HepG2 (cell line): ENCODE results near the gene ANKFY1. TPM values are rescaled to one million over a fixed set of nuclear protein-coding genes. Genes with fewer than 3 reads are reported as not detected.

ENCODE experiments used
- ATAC-seq: fragments of 200-7000 bp; cut with Tn5 transposase; 3 replicates; pipeline ENCODE4 v1.9.1; 2020; ENCODE audit warnings: mild to moderate bottlenecking, moderate library complexity
- BruUV-seq: library from RNA; stranded (reverse); fragments of 400-500 nt; replicated peaks from 2 replicates; lab custom pipeline; 2021; lab: Mats Ljungman, UMichigan
- CTCF ChIA-PET: fragments of 300-600 bp; formaldehyde crosslinking; extraction: SDS; loops from one replicate; lab custom pipeline; 2021; ENCODE audit warnings: low total read pairs, inconsistent platforms, low intra/inter-chr PET ratio; lab: Yijun Ruan, JAX
- POLR2A ChIA-PET: fragments of 350-600 bp; sonication (Branson Sonifier 250); formaldehyde crosslinking; loops from one replicate; lab custom pipeline; 2020; ENCODE audit warnings: antibody characterized with exemption, inconsistent platforms; lab: Yijun Ruan, JAX
- DNase-seq: peaks from one replicate; pipeline ENCODE4 v3.0.0-alpha.2; 2015; ENCODE audit warnings: low spot score
- FAIRE-seq: peaks from 3 replicates; lab custom pipeline; 2011; peaks lifted over from hg19 to GRCh38; lab: Jason Lieb, UNC
- H2AFZ ChIP-seq: one replicate; pipeline ENCODE4 v1.6.1; 2011; ENCODE audit warnings: low read length, inconsistent platforms
- H3K27ac ChIP-seq: fragments of 300-600 bp; 3 replicates; pipeline ENCODE4 v1.8.0; 2011; ENCODE audit warnings: mixed run types, mild to moderate bottlenecking, mixed read lengths, low read length, inconsistent platforms; ENCODE audit not compliant: insufficient read depth; ENCODE audit errors: extremely low read length
- H3K27me3 ChIP-seq, 2 experiments: fragments of 200-600 bp in 1 of 2; 2 replicates in 1 of 2; 3 replicates in 1 of 2; pipeline versions ENCODE4 v1.6.0 to v1.8.0; 2011; ENCODE audit warnings: low read length in 2 of 2, mild to moderate bottlenecking in 2 of 2, moderate library complexity in 2 of 2, inconsistent platforms in 1 of 2; ENCODE audit not compliant: insufficient read depth in 2 of 2, control insufficient read depth in 1 of 2
- H3K36me3 ChIP-seq, 2 experiments: fragments of 200-600 bp in 1 of 2; replicated peaks in 1 of 2; 2 replicates in 1 of 2; 3 replicates in 1 of 2; pipeline versions ENCODE4 v1.5.1 to v1.8.0; 2011; ENCODE audit warnings: low read length in 2 of 2, inconsistent platforms in 1 of 2; ENCODE audit not compliant: insufficient read depth in 2 of 2, control insufficient read depth in 1 of 2
- H3K4me1 ChIP-seq: 2 replicates; pipeline ENCODE4 v1.5.1; 2012; ENCODE audit warnings: low read length, inconsistent platforms; ENCODE audit not compliant: insufficient read depth
- H3K4me2 ChIP-seq: 2 replicates; pipeline ENCODE4 v1.6.0; 2011; ENCODE audit warnings: low read depth, low read length, inconsistent platforms
- H3K4me3 ChIP-seq, 3 experiments: fragments of 200-600 bp in 1 of 3; sonication (generic), shearing (Covaris generic) in 1 of 3; replicated peaks in 1 of 3; 2 replicates each; pipeline ENCODE4 v1.5.1; 2011 to 2016; ENCODE audit warnings: low read length in 3 of 3, inconsistent platforms in 2 of 3, low read depth in 2 of 3, mild to moderate bottlenecking in 2 of 3, control low read depth in 1 of 3, mixed read lengths in 1 of 3; ENCODE audit not compliant: insufficient read depth in 1 of 3
- H3K79me2 ChIP-seq: one replicate; pipeline ENCODE4 v1.6.1; 2011; ENCODE audit warnings: low read length, inconsistent platforms; ENCODE audit not compliant: insufficient read depth
- H3K9ac ChIP-seq: 2 replicates; pipeline ENCODE4 v1.6.0; 2011; ENCODE audit warnings: mild to moderate bottlenecking, low read depth, low read length, inconsistent platforms; ENCODE audit not compliant: insufficient read depth
- H3K9me3 ChIP-seq: 2 replicates; pipeline ENCODE4 v1.5.1; 2012; ENCODE audit warnings: mild to moderate bottlenecking, low read length
- H4K20me1 ChIP-seq: 2 replicates; pipeline ENCODE4 v1.6.0; 2011; ENCODE audit warnings: inconsistent platforms, mild to moderate bottlenecking, low read length, moderate library complexity; ENCODE audit not compliant: insufficient read depth
- GZF1 ChIP-seq: sonication (generic); formaldehyde crosslinking; IDR thresholded peaks from 2 replicates; pipeline ENCODE4 v1.5.1; 2020; ENCODE audit warnings: mild to moderate bottlenecking, missing genetic modification reagents
- SAFB2 ChIP-seq: sonication (generic); formaldehyde crosslinking; IDR thresholded peaks from 2 replicates; pipeline ENCODE4 v1.5.1; 2020; ENCODE audit warnings: missing genetic modification reagents, low read depth, mild to moderate bottlenecking, borderline replicate concordance
- ZC3H13 ChIP-seq: sonication (generic); formaldehyde crosslinking; IDR thresholded peaks from 2 replicates; pipeline ENCODE4 v1.8.1; 2023; ENCODE audit warnings: mild to moderate bottlenecking, missing genetic modification reagents, moderate library complexity
- ZNF382 ChIP-seq: sonication (generic); formaldehyde crosslinking; IDR thresholded peaks from 2 replicates; pipeline ENCODE4 v1.5.0; 2020; ENCODE audit warnings: missing genetic modification reagents, mild to moderate bottlenecking, borderline replicate concordance
- ZNF674 ChIP-seq: sonication (generic); formaldehyde crosslinking; IDR thresholded peaks from 2 replicates; pipeline ENCODE4 v1.5.0; 2020; ENCODE audit warnings: low read depth, mild to moderate bottlenecking, missing genetic modification reagents
- WGBS: methylation state at CpG from one replicate; pipeline ENCODE4 v1.1.6; 2017; ENCODE audit warnings: low lambda C conversion rate; 5-methylcytosine and 5-hydroxymethylcytosine counted together
- in situ Hi-C: cut with HindIII; loops from 2 replicates; pipeline ENCODE4 v1.10.0; 2017; ENCODE audit warnings: low pct_unique_long_range_greater_than_20kb; ENCODE audit not compliant: extremely low pct_ligation_motif_present
- intact Hi-C: fragments of 100-400 bp; cut with micrococcal nuclease; formaldehyde crosslinking; loops from one replicate; pipeline ENCODE4 v1.10.0; 2022; ENCODE audit not compliant: unreplicated experiment
- polyA plus RNA-seq, 8 experiments: library from polyadenylated mRNA; depleted of rRNA in 3 of 8; stranded (reverse) in 7 of 8; unstranded in 1 of 8; fragments of >200 nt; fragmentation: Illumina TruSeq in 4 of 8; extraction: Trizol in 4 of 8; gene quantifications; 2 replicates each; pipeline versions ENCODE4 v1.2.1 to v1.2.3, GENCODE V29; 2011 to 2016; ENCODE audit warnings: low read depth in 4 of 8, missing spikeins in 1 of 8, mixed read lengths in 1 of 8; ENCODE audit not compliant: insufficient read depth in 1 of 8
- total RNA-seq, 5 experiments: library from RNA; depleted of rRNA; stranded (reverse); fragments of >200 nt; fragmentation: Illumina TruSeq; extraction: Trizol; gene quantifications; 2 replicates each; pipeline ENCODE4 v1.2.3, GENCODE V29; 2016; ENCODE audit warnings: low read depth in 1 of 5
- TF ChIP-seq, protein P1 (sequence below): sonication (generic); formaldehyde crosslinking; IDR thresholded peaks from 2 replicates; pipeline ENCODE4 v1.4.0; 2020; ENCODE audit warnings: missing genetic modification reagents, borderline replicate concordance

ANKFY1 gene
- total and polyA plus RNA-seq, 2 of the 13 experiments (the other 11 are each of a cell fraction or from before 2014, with no cell fraction given), result 11.9 to 16.8 TPM

DNA sequence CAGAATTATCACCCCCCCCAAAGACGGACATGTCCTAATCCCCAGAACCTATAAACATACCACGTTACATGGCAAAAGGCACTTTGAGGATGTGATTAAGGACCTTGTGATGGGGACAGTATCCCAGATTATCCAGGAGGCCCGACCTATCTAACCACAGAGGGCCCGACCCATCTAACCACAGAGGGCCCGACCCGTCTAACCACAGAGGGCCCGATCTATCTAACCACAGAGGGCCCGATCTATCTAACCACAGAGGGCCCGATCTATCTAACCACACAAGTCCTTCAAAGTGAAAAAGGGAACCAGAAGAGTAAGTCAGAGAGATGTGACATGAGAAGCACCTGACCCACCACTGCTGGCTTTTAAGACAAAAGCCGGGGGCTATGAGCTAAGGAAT lies 56.8 kb downstream of the ANKFY1 start:
- ChIA-PET CTCF (no interaction called here), POLR2A (no interaction called here)
- Histone ChIP-seq H3K36me3 (peaks cover 13 to 49% of the 10 kb centered on the region in 2 experiments), H3K9ac (no peak overlapping the region), H3K4me3 (no peak overlapping the region), H3K4me1 (0 out of 2 replicates have a peak, but pooled peaks cover 5% of the 10 kb centered on the region), H4K20me1 (no peaks in the 10 kb centered on the region), H3K9me3 (no peaks in the 10 kb centered on the region), H3K27me3 (no peaks in the 10 kb centered on the region), H3K27ac (no peak overlapping the region), H3K4me2 (no peak overlapping the region), H2AFZ (no peak overlapping the region), H3K79me2 (no peaks in the 10 kb centered on the region)
- in situ Hi-C loops (loop anchor here (10.0 kb wide), 1 partner anchor 208 kb away; no protein-coding TSS in a partner anchor), intact Hi-C loops (no loop called here)
- BruUV-seq, result no TSS peak
- no peak for DNase-seq
- no peak for ATAC-seq
- TF ChIP-seq, protein P1, sequence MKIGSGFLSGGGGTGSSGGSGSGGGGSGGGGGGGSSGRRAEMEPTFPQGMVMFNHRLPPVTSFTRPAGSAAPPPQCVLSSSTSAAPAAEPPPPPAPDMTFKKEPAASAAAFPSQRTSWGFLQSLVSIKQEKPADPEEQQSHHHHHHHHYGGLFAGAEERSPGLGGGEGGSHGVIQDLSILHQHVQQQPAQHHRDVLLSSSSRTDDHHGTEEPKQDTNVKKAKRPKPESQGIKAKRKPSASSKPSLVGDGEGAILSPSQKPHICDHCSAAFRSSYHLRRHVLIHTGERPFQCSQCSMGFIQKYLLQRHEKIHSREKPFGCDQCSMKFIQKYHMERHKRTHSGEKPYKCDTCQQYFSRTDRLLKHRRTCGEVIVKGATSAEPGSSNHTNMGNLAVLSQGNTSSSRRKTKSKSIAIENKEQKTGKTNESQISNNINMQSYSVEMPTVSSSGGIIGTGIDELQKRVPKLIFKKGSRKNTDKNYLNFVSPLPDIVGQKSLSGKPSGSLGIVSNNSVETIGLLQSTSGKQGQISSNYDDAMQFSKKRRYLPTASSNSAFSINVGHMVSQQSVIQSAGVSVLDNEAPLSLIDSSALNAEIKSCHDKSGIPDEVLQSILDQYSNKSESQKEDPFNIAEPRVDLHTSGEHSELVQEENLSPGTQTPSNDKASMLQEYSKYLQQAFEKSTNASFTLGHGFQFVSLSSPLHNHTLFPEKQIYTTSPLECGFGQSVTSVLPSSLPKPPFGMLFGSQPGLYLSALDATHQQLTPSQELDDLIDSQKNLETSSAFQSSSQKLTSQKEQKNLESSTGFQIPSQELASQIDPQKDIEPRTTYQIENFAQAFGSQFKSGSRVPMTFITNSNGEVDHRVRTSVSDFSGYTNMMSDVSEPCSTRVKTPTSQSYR (CRISPR knock-in tag), result no peak
- TF ChIP-seq ZNF382 (CRISPR knock-in tag), result no peak
- no peak for TF ChIP-seq ZNF674 (CRISPR knock-in tag)
- no peak for TF ChIP-seq GZF1 (CRISPR knock-in tag)
- TF ChIP-seq ZC3H13 (CRISPR knock-in tag), result no peak
- no peak for TF ChIP-seq SAFB2 (CRISPR knock-in tag)
- WGBS, result 95% methylated on average over 10 of the region's 10 CpGs
- FAIRE-seq, result no peak
